GM21528 (cell line): ENCODE data around the gene GRK2.
"Not testable (repeated sequence)": the region's sequence is repeated elsewhere in the genome, so short reads cannot be mapped to it uniquely, and the experiment has no call there.

Experiments used
- ATAC-seq: cut with Tn5 transposase; IDR thresholded peaks from one replicate; pipeline ENCODE4 v1.9.1; 2021; ENCODE audit warnings: mild to moderate bottlenecking, moderate library complexity; ENCODE audit not compliant: unreplicated experiment, low FRiP score

GRK2 gene

DNA sequence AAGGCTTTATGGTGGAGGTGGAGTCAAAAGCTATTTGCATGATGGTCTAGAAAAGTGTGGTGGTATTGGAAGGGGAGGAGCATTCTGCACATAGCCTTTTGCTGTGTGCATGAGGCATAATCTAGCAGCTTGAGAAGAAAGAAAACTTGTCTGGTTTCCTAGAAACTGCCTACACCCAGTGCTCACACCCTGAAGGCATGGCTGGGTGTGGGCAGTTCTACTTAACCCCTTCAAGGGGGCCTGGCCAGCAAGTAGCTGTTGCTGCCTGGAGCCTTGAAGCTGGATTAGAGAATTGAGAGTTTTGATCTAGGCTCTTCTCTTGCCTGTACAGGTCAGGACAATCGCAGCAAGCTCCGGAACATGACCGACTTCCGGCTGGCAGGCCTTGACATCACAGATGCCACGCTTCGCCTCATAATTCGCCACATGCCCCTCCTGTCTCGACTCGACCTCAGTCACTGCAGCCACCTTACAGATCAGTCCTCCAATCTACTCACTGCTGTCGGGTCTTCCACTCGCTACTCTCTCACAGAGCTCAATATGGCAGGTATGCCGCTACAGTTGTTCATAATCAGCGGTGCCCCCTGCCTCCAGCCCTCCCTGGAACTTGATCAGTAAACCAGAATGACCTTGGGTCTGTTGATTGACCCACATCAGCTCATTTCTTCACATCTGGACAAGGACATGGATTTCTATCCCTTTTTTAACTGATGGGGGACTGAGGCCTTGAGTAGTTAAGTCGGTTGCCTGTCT lies 12.2 kb upstream of the GRK2 start:
- ATAC-seq = no peak

DNA sequence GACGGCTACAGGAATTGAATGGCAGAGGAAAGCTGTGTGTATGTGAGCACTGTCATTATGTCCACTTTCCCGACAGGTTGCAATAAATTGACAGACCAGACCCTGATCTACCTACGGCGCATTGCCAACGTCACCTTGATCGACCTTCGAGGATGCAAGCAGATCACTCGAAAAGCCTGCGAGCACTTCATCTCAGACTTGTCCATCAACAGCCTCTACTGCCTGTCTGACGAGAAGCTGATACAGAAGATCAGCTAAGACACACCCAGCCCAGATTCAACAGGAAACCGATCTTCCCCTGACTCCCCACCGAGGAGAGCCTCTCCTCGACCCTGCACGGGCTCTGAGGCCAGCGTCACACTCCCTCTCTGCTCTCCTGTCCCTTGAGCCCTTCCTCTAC lies 11.5 kb upstream of the GRK2 start:
- ATAC-seq = no peak

DNA sequence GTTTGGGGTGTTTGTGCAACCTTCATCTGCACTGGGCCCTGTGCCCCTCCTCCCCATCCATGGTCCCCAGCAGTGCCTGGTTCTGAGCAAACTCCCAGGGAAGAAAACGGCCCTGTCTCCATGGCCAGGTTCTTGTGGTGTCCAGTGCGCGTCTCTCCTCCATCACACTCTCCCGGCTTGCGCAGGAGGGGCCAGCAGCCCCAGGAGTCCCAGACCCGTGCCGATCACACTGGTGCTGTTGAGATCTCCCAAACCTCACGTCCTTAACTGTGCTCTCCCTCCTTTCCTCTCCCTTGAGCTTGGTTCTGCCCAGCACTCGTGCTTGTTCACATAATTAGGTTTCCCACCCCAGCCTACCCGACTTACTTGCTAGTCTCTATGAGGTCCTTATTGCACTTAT lies 10.9 kb upstream of the GRK2 start:
- ATAC-seq = no peak

DNA sequence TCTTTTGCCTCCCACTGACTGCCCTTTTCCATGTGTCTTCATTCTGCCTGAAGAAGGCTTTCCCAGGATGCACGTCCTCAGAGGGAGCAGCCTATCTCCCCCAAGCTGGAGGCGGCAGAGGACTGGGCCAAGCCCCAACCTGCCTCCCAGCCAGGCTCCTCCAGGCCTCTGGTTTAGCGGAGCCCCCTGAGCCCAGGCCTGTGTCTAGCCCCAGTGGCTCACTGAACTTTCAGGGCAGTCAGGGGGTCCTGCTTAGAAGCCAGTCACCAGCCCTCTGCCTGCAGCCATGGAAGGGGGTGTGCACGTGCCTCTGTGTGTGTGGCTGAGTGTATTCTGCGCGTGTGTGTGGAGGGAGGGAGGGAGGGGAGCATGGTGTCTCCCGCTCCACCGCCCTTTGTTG lies 10.4 kb upstream of the GRK2 start:
- no peak for ATAC-seq

DNA sequence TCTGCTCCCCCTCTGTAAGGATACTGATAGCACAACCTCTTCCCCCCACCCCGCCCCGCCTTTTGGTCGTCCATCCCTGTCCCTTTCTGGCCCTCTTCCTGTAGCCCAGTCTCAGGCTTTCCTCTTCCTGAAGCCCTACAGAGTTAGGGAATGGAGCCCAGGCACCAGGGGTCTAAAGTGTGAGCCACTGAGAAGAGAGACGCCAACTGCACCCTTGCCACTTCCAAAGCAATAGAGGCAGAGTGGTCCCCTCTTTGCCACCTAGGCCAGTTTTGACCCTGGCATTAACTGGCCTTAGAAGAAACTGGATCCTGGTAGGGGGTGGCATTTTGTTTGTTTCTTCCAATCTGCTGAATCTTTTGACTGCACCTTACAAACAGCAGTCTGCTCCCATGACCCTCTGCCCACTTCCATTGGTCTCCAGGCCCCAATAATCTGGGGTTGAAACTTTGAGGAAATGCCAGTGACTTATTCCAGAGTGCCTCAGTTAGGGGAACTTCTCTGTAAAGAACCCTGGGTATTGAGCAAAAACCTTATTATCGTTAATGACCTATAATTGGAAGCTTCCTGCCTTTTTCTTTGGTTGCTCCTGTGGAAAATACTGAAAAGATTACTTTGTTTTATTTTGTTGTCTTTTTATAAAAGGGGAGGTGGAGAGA lies 9.7 kb upstream of the GRK2 start:
- ATAC-seq = no peak

DNA sequence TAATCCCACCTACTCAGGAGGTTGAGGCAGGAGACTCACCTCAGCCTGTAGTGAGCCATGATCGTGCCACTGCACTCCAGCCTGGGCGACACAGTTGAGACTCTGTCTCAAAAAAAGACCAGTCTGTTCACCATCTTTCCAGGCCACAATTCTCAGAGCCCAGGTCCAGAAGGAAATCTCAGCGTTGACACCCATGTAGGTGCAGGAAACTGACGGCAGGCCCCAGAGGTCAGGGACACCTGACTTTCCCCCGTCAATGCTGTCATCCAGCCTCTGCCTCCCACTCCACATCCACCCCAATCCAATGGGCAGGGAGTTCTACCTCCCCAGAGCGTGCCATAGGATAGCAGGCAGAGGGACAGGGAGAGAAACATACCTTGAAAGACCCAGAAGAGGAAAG lies 5.9 kb upstream of the GRK2 start:
- ATAC-seq = no peak

DNA sequence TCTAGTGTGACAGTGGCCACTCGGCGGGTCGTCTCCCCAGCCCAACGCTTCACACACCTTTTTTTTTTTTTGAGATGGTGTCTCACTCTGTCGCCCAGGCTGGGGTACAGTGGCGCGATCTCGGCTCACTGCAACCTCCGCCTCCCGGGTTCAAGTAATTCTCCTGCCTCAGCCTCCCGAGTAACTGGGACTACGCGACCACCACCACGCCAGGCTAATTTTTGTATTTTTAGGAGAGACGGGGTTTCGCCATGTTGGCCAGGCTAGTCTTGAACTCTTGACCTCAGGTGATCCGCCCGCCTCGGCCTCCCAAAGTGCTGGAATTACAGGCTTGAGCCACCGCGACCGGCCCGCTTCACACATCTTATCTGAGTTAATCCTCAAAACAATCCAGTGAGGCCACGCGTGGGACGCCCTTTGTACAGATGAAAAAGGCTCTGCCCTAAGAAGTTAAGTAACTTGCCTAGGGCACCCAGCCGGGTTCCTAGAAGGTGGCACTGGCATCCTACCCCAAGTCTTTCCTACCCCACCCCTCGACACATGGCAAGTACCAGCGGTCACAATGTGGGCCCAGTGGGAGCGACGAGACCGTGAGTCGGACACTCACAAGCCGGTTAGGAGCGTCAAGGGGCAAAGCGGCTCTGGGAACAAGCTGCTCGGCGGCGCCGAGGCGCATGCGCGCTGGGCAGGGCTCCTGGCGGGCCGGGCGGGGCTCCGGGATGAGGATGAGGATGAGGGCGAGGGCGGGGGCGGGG lies 5.2 kb upstream of the GRK2 start:
- not testable (repeated sequence) for ATAC-seq

DNA sequence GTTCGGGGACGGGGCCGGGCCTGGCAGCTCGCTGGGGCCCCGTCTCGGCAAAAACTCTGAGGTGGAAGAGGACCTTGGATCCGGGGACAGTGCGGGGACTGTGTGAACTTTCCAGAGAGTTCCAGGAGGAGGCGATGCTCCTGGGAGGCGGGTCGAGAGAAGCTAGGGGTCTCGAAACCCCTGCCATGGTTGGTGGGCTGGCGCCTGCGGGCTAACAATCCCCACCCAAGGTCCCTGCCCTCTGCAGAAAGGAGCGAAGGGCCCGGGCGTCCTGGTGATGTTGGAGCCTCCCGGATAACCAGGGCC lies 4.7 kb upstream of the GRK2 start:
- no peak for ATAC-seq

DNA sequence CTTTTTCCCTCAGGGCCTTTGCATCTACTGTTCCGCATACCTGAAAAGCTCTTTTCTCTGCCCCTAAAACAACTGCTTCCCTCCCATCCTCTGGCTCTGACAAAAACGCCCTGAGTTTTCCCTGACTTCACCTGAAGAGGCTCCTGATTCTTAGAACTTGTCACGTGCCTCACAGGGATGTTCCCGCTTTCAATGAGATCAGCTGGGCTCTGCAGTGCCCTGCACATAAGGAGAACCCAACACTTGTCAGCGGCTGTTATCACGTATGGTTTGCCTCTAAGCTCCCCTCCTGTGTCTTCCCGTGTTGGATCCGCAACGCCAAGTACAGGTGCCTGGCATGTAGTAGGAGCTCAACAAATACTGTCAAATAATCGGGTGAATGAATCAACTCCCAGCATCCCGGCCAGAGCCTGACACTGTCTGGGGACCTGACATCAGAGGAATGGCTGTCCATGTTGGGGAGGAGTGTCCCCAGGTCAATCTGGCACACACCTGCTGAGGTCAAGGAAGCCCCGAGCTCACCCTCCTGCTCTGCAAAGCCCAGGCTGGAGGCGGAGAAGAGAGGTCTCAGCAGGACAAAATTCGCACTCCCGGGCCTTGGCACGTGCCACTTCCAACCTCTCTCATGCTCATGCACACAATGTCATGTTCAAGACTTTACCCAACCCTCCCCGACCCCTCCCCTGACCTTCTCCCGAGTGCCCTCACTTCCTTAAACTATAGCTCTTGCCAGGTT lies 4.2 kb upstream of the GRK2 start:
- no peak for ATAC-seq

DNA sequence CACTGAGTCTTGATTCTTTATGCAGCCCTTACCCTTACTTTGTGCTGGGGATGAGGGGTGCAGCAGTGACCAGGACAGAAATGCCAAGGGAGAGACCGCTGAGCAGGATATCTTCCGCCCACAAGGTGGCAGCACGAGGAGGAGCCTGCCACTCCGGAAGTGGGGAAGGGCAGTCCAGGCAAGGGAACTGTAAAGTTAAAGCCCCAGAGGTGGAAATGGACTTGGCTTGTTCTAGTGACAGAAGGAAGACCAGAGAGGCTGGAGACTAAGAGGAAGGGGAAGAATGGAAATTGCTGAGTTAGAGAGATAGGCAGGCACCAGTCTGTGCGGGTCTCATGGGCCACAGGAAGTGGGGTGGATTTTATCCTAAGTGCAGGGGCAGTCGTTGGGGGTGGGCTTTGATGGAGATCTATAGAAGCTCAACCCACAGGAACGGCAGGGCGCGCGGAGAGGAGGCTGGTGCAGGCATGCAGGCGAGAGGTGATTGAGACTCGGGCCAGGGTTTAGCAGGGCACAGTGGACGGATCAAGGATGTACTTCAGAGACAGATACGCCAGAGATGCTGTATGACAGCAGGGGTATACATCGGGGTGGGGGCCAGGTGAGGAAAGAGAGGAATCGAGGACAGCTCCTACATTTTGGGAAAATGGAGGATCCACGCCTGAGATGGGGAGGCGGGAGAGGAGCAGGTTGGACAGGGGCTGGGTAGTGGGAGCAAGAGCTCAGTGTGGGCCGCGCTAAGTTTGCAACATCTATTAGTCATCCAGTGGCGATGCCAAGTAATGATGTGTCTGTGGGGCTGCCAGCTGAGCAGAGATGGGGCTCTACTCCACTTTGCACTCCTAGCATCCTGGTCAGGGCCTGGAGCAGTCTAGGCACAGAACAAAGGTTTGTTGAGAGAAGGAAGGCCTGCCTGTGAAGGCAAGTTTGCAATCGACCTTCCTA lies 3.3 kb upstream of the GRK2 start:
- no peak for ATAC-seq

DNA sequence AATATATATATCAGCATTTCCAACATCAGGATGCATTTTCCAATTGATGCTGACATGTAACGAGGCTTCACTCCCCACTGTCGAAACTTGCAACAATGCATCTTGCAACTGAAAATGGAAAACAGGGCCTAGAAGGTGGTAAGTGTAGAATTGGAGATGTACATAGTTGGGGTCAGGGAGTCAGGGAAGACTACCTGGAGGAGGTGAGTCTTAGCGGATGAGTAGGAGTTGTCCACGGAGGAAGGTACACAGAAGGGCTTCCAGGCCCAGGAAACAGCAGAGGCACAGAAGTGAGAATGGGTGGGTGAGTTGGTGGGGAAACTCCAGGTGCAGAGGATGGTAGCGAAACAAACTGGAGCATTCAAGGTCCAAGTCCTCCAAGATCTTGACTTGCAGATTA lies 2.0 kb upstream of the GRK2 start:
- ATAC-seq = no peak

DNA sequence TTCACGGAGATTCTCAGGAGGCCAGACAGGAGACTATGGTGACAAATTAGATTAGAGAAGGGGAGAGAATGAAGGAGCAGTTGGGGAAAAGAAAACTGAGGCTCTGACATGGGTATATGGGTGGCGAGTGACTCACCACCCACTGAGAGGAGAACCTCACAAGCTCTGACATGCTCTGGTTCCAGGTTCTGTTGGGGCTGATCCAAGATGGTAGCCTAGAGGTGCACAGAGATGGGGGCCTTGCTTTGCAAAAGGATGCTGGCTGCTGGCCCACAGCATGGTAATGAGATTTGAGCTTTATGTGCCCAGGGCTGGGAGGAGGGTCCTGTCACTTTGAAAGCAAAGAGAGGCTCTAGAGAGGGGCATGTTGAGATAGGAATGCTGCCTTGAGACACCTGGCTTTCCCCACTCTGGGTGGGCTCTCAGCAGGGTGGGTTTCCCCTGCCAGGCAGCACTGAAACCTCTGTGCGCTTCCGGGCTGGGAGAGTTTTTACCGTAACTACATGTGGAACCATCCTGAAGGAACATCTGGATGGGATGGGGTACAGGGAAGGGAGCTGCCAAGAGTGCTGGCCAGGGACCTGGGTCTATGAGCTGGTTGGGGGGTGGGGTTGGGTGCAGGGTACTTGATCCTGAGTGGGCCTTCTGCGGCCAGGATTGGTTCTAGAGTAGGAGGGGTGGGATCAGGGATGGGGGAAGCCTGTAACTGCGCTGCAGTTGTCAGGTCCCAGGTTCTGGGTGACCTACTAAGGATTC lies 1.2 kb upstream of the GRK2 start:
- no peak for ATAC-seq

DNA sequence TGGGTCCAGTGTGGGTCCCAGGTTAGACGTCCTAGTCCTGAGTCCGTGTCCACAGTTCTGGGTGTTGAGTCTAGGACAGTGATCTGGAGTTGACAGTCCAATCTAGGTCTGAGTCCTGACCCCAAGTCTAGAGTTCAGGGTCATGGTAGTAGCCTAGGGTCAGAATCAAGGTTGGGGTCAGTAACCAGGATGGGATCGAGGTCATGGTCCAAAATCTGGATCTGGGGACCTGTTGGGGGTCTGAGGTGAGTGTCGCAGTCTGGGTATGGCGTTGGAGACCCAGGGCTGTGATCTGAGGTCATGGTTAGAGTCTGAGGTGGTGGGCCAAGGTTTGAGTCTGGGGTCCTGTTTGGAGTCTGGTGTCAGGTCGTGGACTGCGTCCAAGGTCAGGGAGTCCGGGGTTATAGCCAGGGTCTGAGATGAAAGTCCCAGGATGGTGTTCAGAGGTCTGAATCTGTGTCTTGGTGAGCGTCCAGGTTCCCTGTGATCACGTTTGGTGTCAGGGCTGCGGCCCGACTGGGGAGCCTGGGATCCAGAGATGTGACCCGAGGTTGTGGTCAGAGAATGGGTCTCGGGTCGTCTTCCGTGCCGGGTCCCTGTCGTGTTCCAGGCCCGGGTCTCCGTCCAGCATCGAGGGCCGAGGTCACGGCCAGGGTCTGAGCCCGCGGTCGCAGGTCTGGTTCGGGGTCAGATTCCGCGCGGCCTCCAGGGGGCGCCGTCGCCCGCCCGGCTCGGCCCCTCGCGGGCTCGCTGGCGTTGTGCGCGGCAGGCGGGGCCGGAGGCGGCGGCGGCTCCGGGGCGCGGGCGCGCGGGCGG lies 432 bp upstream of the GRK2 start:
- no peak for ATAC-seq

DNA sequence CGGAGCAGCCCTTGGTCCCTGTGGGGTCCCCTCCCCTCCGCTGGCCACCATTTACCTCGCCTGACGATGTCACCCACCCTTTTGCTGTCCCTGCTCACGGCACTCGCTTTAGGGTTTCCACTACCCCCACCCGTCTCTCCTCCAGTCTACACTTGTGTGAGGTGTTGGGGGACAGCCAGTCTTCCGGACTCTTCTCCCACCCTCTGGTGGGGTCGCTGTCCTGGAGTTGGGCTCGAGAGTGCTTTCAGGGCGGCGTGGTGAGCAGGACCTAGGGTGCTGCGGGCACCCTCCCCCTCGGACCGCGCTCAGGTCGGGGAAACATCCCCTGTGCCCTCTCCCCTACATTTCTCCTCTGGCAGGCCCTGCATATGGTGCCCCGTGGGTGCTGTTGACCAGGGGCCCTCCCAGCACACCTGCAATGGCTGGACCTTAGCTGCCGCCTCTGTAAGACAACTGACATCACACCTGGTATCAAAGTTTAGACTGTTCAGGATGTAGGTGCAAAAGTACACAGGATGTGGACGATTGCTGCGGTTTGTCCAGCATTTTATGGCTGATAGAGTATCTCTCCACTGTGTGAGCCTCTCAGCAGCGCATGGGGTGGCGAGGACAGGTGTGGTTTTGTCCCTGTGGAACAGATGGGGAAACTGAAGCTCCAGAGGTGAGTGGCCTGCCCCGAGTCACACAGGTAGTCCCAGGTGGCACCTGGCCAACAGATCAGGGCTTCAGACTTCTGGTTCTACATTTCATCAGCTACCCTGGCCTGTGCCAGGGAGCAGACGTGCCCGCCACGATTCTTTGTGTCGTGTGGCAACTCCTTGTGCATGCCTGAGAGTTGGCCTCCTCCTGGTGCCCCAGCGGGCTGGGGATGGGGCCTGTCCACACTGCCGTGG lies 1.2 kb downstream of the GRK2 start:
- ATAC-seq = no peak

DNA sequence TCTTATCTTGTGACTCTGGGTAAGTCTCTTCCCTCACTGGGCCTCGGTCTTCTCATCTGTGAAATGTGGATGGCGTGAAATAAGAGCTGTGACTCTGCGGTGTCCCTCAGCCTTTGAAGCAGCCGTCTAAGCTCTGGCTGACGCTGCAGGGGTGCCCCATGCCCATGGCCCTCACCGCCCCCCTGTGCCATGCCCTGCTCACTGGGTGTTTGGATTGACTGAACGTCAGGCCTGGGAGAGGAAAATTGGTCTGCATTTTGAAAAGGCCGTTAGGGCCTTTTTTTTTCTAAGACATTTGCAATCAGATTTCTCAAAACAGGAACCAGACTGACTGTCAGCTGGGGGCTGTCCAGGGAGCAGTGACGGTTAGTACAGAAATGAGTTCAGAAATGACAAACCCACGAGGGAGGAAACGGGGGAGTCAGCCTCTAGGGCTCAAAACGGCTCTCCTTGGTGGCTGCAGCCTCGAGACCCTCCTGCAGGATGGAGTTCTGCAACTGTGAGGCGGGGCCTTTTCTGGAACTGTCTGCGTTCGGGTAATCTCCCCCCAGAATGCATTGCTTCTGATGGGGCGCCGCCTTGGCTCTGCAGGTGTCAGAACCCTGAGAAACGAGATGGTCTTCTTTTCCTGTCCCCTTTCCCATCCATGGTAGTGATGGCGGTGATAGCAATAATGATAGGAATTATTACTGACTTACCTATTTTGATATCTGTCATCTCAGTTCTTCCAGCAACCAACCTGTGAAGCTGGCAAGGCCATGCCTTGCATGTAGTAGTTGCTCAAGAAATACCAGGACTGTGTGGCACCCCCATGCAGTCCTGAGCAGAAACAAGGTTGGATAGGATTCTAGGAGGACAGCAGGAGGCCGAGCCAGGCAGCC lies 2.0 kb downstream of the GRK2 start:
- no peak for ATAC-seq

DNA sequence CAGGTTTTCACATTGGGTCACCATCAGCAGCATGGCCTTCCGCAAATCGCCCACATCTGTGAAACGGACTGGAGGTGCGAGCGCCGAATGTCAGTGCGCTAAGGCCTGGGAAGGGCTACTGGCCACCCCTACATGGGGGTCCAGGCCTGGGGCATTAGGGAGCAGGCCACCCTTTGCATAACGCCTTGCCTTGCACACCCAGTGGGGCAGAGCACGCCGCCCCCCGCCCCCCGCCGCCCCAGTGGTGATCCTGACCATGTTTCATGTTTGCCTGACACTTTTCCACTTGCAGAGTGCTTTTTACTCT lies 2.6 kb downstream of the GRK2 start:
- no peak for ATAC-seq
